Smooth muscle cell of the brain vasculature (primary cell): Measurements from ENCODE around the gene FMN2.
"Not testable (repeated sequence)": the region's sequence is repeated elsewhere in the genome, so short reads cannot be mapped to it uniquely, and the experiment has no call there.

Experiments
- DNase-seq: peaks from one replicate; pipeline ENCODE4 v3.0.0-alpha.2; 2012; ENCODE audit warnings: low read depth, low spot score

FMN2 gene

DNA sequence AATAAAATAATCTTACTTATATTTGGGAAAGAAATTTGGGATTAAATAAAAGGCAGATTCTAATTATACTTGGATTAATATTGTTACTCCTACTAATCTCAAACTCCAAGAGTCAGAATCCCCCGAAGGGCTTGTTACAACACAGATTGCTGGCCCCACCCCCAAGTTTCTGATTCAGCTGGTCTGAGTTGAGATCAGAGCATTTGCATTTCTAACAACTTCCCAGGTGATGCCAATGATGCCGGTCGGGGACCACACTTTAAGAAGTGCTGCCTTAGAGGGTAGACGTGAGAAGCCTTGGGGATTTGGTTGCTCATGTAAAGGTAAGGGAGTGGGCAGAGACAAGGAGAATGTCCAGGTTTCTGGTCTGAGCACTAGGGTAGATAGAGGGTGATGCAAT is 47.2 kb downstream of the FMN2 start:
- no peak for DNase-seq

DNA sequence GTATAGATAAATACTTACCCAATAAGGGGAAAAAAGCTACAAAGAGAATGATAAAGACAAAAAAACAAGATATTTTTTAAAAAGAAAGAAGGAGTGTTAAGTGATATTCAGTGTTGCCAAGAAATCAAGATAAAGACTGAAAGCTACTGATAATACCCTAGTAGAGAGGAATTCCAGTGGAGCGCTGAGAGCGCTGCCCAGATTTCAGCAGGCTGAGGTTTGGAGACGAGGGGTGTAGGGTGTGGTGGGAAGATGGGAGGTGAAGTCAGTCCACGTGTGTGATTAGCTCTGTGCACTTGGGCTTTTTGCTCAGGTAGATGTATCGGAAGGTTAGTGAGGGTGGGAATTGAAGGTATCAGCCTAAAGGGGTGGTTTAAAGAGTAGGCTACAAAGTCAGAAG is 47.8 kb downstream of the FMN2 start:
- DNase-seq = no peak

DNA sequence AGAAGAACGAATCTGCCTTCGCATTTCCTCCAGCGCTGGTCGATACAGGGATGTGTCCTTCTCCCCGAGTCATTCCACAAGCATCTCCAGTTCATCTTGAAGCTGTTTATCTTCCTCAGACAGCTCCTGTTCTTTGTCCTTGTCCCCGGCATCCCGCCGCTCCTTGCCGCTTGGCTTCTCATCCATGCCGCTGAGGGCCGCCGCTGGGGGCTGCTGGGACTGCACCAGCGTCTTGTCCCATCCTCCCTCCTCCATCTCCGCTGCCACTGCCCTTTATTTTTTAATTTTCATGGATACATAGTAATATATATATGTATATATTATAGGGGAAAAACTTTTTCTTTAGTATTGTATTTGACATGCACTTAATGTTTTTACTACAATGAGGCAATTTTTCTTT is 53.4 kb downstream of the FMN2 start:
- no peak for DNase-seq

DNA sequence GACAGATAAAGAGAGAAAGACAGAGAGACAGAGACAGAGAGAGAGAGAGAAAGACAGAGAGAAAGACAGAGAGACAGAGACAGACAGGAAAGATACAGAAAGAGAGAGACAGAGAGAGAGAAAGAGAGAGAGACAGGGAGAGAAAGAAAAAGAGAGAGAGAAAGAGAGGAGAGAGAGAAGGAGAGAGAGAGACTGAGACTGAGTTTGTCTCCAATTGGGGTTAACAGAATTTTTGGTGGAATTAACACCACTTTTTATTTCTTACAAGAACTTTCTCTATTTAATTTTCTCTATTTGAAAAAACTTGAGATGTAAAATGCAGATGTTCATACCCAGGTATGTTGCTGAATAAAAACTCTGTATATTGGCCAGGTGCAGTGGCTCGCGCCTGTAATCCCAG is 56.6 kb downstream of the FMN2 start:
- DNase-seq = no peak

DNA sequence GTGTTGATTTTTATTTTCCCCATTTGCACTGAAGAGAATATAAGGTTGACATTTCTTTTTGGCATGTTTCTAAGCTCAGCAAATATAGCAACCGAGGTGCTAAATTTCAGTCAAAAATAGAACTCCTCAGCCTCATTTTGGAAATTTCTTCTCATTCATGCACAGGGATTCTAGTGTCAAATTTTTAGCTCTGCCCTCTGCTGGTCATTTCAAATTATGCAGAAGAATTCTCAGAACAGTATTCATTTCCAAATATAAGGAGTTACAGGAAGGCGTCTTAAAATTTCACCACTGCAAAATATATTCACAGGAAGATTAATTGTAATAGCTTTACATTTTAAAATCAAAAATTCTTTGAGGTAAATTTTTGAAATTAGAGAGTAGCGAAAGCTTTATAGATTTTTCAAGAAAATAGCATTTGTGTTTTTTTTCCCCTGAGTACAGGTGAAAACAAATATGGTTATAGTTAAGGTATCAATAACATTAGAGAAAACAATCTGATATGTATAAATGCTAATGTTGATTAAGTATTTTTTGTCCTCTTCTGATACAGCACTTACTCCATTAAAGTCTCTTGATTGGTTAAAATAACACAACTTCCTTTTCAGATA is 57.9 kb downstream of the FMN2 start:
- peak; percentile 21 for DNase-seq

DNA sequence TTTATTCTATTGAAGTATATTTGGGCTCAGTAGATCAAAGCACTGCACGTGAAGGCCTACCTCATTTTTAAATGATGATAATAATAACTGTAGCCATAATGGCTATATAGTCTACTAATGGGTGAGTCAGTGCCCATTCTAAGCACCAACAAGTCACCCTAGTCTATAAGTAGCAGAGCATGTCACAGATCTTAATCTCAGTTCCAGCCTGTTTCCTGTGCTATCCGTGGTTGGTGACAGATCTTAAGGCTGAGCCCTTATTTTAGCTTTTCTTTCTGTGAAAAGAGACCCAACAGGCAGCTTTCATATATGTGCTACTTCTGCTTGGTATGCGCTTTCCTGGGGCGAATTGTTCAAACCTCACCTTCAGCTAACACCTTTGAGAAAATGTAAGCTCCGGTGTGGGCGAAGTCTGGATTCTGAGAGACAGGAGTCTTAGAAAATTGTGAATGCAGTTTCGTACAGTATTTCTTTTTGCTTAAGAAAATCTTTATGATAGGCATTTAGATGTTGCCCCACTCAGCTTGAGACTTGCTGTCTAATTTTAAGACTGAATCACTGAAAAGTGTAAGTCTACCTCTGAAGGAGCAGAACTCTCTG is 59.6 kb downstream of the FMN2 start:
- no peak for DNase-seq

DNA sequence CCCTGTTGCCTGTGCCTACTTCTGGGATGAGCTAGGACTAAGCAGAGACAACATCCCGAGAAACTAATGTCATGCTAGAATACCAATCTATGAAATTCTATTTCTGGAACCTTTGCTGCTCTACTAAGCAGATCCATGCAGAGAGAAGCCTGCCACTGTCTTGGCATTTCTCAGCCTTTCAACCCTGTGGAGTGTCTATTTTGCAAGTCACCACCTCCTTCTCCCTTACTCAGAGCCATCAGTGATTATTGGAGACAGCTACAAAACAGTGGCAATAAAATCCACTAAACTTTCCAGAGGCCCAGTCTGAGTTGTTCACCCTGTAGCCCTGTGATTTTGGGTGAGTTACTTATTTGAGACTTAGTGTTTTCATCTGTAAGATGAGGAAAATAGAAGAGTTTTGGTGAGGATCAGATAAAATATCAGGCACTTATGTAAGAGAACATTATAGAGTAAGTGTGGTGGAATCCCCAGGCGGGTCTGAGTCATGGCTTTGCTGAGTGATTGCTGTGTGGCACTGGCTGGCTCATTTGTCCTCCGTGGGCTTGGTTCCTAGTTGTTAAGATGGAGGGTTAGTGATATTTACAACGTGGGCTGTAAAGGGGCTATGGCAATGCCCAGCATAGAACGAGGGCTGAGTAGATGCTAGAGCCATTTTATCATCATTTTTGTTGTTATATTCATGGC is 61.1 kb downstream of the FMN2 start:
- DNase-seq = no peak

DNA sequence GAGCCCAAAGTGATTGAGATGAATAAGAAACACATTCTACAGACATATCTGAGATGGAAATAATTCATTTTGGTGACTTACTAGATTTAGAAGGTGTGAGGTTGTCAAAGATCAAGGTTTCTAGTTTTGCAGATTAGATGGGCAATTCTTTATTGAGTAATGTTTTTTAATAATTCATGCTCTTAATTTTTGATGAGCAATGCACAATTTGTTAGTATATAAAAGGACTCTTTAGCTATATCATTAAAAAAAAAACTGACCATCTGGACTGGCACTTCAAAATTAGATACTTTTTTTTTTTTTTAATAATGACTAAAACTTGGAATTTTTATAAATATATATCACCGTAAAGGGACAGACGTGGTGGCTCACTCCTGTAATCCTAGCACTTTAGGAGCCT is 63.9 kb downstream of the FMN2 start:
- DNase-seq = no peak

DNA sequence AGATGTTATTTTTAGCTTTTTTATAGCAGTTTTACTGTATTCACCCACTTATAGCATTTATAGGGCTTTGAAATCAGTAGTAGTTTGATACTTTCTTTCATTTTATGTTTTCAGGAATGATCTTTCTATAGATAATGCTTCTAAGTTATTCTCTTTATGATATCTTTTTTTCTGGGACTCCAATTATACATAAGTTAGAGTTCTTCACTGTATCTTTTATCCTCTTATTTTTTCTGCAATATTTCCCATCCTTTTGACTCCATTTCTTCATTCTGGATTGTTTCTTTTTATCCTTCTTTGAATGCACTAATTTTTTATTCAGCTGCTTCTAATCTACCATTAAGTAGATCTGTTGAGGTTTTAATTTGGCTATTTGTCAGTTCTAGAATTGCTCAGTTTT is 73.1 kb downstream of the FMN2 start:
- DNase-seq = no peak

DNA sequence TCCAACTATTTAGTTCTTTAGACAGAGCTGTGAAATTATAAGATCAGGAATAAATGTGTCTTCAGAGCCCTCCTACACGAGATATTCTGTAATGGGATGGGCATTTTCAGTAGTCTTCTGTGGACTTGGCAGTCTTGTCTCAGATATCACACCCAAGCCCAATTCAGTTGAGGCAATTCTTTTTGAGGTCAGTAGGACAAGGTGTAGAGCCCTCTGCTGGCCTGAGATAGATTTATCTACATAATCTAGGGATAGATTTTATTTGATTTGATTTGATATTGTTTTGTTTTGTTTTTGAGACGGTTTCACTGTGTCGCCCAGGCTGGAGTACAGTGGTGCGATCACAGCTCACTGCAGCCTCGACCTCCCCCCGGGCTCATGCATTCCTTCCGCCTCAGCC is 77.5 kb downstream of the FMN2 start:
- DNase-seq = no peak

DNA sequence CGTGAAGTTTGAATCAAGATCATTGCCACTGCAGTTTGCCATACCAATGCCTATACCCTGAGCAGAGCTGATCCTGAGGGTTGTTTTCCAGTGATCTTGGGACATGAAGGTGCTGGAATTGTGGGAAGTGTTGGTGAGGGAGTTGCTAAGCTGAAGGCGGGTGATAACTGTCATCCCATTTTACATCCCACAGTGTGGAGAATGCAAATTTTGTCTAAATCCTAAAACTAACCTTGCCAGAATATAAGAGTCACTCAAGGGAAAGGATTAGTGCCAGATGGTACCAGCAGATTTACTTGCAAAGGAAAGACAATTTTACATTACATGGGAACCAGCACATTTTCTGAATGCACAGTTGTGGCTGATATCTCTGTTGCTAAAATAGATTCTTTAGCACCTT is 78.6 kb downstream of the FMN2 start:
- no peak for DNase-seq

DNA sequence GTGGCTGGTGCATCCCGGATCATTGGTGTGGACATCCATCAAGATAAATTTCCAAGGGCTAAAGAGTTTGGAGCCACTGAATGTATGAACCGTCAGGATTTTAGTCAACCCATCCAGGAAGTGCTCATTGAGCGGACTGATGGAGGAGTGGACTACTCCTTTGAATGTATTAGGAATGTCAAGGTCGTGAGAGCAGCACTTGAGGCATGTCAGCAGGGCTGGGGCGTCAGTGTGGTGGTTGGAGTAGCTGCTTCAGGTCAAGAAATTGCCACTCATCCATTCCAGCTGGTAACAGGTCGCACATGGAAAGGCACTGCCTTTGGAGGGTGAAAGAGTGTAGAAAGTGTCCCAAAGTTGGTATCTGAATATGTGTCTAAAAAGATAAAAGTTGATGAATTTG is 79.1 kb downstream of the FMN2 start:
- no peak for DNase-seq

DNA sequence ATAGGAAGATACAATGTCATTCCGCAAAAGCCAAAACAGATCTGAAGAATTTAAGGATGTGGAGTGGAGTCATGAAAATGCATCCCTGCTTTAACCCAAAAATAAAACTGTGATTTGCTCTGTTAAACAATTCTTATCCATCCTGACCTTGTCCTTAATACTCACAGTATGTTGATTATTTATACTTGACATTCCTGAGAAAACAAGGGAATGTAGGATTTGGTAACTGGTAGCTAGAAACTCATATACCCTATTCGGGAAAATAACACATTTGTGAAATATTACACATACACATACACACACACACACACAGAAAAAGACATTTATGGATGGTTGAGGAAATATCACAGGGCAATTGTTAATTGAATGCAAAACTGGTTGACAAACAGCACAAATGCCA is 80.2 kb downstream of the FMN2 start:
- DNase-seq = no peak

DNA sequence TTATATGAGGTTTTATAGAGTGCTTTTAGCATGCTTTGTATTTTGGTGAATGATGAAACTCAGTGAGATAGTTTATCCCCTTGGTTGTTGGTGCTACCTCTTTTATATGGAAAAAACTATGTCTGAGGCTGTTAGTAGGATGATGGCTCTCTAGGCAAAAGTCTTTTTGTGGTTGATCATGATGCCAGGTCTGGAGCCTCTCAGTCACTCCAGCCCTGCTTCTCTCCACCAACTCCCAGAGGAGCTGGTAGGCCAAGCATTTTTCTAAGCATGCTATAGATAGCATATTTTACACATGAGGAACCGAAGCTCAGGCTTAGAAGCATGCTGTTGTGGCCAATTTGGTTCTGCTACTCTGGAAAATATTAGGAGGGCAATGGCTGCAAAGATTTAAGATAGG is 82.2 kb downstream of the FMN2 start:
- DNase-seq = no peak

DNA sequence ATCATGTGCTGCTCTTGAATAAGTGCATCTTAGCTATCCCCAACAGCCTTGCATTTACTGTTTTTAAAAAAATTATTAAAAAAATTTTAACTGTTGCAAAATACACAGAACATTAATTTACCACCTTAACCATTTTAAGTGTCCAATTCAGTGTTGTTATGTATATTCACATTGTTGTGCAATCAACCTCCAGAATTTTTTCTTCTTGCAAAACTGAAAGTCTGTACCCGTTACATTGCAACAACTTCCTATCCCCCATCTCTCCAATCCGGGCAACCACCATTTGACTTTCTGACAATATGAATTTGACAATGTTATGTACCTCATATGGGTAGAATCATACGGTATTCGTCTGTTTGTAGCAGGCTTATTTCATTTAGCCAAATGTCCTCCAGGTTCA is 83.1 kb downstream of the FMN2 start:
- DNase-seq = no peak

DNA sequence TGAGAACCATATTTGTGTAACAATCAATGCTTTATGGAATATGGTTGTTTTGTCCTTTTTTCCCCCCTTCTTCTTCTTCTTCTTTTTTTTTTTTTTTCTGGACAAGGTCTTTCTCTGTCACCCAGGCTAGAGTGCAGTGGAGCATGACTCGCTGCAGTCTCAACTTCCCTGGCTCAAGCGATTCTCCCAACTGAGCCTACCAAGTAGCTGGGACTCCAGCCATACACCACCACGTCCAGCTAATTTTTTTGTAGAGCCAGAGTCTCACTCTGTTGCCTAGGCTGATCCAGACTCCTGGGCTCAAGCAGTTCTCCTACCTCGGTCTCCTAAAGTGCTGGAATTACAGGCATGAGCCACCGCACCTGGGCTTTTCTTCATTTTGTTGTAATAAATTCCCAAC is 86.7 kb downstream of the FMN2 start:
- DNase-seq = no peak

DNA sequence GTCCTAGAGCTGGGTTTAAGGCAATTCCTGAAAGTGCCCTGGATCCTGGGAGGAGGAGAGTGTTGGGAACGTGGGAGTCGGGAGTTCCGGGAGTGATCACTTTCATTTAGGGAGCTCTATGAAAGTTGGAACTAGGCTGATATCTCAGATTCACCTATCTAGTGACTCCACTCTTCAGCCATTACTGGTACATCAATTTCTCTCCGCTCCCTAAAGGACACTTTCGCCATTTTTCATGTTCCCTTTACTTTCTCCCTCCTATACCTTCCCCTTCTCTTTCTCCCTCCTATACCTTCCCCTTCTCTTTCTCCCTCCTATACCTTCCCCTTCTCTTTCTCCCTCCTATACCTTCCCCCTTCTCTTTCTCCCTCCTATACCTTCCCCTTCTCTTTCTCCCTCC is 93.0 kb downstream of the FMN2 start:
- not testable (repeated sequence) for DNase-seq

DNA sequence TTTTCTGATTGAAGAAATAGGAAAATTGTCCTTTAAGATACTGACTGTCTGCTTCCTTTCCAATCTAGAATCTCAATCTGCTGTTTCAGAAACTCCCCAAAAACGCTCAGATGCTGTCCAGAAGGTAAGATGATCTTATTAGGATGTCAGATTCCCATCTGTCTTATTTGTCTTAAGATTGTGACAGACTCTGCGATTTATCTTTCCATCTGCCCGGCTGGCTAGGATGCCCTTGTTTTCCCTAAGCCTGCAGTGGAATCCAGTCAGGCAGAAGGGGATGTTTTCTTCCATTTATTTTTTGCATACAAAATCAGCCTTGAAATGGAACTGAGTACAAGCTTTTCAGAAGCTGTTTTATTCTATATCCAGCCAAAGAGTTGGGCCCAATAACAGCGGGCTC is 96.5 kb downstream of the FMN2 start:
- DNase-seq = no peak

DNA sequence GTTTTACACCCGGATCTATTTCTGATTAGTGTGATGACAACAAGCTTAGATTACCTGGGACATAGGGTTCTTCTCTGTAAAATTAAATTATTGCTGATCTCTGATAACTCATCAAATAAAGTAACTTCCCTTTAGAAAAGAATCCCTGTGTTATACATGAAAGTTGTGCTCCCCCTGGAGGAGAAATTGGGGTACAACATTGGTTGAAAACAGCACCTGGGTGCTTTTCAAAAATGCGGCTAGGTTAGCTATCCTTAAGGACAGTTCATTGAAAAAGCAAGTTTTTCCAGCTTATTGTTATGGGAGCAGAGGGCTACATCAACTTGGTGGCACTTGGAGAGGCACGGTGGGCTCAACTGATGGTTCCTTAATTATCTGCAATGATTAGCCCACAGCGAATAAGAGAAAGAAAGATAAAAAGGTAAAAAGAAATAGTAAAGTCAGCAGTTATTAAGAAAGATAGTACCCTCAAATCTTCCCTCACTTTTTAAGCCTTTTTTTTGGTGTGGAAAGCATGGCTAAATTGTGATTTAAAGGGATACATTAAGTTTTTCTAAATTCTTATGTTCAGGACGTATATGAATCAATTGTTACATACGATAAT is 97.8 kb downstream of the FMN2 start:
- peak; percentile 18 for DNase-seq

DNA sequence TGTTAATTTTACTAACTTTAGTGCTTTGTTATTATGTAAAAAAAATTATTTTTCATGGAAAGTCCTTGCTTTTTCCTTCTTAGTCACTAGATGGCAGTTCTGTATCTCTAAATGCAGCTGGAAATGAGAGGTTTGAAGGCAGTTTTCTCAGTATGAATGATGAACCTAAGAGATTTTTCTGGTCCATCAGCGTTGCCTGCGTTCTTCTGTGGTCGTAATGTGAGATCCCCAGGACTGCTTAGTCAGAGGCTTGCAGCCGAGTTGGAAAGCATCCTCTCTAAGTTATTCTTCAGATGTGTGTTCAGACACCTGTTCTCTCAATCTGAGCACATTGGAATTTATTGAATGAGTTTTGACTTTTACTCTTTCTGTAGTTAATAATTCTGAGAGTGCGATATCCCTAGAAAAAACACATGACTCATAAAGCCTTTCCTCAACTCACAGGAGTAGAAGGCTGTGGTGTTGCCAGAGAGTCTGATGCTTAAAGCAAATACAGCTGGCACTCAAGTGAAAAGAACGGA is 99.3 kb downstream of the FMN2 start:
- peak; percentile 75 for DNase-seq

DNA sequence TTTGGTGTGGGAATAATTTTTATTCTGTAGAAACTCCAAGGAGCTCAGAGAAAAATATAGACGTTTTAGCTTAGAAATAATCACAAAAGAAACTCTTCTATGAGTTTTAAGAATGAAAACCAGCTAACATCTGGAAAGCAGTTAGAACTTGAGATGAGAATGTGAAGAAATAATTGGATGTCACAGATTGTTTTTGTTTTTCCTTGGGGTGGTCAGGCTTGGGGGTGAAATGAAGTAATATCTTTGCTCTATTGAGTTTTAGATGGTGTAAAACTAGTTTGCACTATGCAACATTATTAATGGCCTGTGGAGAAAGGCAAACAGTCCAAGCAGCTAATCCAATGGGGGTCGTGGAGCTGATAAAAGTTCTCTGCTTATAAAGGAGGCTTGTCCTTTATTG is 101.2 kb downstream of the FMN2 start:
- no peak for DNase-seq

DNA sequence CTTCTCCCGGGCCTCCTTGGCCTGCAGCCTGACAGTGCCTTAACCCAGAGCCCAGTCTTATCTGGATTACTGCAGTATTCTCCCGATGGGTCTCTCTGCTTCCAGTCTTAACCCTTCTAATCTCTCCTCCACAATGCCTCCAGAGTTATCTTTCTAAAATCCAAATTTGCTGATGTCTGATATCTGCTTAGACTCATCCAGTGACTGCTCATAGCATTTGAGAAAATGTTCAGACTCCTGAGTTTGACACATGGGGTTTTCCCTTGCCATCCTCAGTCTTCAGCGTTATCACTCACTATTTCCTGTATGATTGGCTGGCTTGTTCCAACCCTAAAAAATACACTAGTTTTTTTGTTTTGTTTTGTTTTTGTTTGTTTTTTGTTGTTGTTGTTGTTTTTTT is 102.0 kb downstream of the FMN2 start:
- no peak for DNase-seq

DNA sequence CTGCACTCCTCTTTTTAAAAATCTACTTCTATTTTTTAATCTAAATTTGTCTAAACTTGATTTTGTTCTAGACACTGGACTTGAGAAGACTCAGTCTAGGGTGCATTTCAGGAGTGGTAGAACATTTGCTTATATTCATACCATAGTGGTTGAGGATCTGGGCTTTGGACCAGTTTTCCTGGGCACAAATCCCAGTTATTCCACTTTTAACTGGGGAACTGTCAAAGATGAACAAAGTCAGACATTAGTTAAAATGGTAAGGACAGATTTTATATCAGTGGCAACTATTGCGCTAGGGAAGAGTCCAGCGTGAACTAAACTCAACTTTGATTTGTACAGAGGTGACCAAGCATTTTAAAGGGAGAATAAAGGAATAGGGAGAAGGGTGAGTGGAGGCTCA is 102.4 kb downstream of the FMN2 start:
- no peak for DNase-seq
